ENCODE results near the gene MSMB.

GRCh38 chr10:46004963-46005362 lies 41.1 kb downstream of the MSMB start:
- TF ChIP-seq MAX (IDR thresholded peaks at IDR 0.05; ENCODE audit: low read depth) (no peak), SIN3A (IDR thresholded peaks at IDR 0.05; ENCODE audit: borderline replicate concordance, low read depth, low read length) (no peak), TCF12 (IDR thresholded peaks at IDR 0.05) (no peak), EZH2phosphoT487 (IDR thresholded peaks at IDR 0.05; ENCODE audit: borderline replicate concordance, low read depth) (no peak), REST (IDR thresholded peaks at IDR 0.05; ENCODE audit: low read depth, low read length) (no peak)
